ENCODE results near the gene MACROD2.
A peak's percentile ranks its signal among the peaks of the same experiment; 100 is the strongest.

The MACROD2 gene

DNA sequence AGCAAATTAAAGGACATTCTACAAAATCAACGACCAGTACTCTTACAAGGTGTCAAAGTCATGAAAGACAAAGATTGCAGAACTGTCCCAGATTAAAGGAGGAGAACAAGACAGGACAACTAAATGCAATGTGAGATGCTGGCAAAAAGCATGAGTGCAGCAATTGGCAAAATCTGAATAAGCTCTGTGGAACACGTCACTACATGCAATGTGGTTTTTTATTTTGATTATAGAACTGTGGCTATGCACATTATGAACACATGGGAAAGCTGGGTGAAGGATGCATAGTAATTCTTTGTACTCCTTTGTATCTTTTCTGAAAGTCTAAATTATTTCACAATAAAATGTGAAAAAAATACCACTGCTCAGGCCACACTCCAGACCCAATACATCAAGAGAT, 2068.6 kb downstream of the MACROD2 start:
- DNase-seq = no peak

DNA sequence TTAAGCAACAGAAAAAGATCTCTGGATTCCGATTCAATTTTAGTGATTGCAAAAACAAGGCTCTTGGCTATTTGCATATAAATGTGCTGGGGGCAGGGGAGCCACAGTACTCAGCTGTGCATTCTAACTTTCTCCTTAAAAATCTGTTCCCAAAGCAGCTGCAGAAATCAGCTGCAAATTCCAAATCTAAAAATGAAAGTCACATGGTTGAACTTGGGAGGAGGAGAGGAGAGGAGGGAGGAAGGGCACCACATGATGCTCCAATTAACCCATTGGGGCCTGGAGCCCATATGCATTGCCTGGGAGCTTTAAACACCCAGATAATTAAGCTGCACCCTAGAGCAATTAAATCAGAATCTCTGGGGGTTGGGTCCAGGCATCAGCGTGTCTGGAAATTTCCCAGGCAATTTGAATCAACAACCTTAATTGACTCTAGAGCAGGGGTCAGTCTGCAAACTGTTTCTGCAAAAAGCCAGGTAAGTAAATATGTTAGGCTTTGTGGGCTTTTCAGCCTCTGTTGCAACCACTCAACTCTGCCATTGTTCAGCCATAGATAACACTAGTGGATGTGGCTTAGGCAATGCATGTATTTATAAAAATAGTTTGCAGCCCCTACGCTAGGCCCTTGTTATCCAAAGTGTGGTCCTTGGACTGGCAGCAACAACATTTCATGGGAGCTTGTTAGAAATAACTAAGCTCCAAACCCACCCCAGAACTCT, 2069.8 kb downstream of the MACROD2 start:
- no peak for DNase-seq

DNA sequence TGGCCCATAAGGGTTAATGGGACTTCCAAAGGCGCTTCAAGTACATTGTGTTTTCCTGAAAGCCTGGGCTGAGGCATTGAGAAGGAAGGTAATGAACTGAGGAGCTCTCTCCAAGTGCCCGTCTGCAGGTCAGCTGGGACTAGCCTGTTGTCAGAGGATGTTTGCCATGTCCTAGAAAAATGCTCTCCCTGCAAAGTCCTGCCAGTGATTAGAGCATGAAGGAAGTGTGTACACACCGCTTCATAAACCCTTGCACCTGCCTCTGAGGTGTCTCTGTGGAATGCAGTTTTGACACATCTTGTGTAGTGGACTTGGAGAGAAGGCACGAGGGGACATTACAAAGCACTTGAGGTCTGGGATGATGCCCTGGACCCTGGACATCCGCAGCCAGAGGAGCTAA, 2071.3 kb downstream of the MACROD2 start:
- DNase-seq = no peak

- peak; percentile 53 to 54 for DNase-seq
Observed at GRCh38 chr20:16069389-16070010, 2074.2 kb downstream of the MACROD2 start.

DNA sequence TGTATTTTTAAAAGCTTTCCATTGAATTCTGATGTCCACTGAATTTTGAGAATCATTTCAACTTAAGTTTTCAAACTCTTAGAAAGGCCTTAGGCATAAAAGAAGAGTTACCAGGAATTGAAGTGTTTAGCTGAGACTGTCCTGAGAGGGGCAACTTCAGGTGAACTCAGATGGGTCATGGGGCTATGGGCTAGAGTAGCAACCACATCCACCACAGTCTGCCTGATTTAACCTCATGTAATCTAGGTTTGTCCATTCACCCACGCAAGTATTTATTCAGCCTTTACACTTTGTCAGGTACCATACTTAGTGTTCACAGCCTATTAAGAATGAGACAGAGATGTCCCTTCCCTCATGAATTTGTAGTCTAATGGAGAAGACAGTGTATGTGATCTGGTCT, 2076.9 kb downstream of the MACROD2 start:
- no peak for DNase-seq

DNA sequence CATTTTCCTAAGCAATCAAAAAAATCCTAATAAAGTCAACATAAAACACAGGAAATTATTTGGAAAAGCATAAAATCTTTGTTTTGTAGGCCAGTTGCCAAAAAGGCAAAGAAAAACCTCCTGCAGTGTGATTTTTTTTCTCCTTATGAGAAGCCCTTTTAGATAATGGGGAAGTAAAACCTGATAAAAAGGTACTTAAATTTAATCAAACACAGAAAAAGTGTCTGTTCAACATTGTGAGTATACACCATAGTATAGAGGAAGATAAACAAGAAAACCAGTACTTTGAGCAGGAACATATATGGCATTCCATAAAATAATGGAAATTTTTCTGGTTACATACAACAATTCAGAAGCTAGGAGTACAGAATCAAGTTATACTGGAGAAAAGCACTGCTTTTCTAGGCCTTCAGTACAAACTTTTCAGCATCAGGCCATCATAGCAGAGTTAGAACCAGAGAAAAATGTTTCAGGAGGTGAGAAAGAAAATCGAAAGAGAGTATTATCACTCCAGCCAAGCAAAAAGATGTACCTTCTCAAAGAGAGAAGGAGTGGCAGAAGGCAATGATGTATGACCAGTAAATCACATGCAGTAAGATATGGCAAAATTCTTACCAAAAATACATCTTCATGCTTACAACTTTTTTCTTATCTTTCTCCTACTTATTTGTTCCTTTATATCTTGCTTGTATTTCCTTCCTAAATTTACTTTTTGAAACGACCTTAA, 2083.0 kb downstream of the MACROD2 start:
- no peak for DNase-seq

- no peak for DNase-seq
Observed at GRCh38 chr20:16081421-16081820, 2086.1 kb downstream of the MACROD2 start.

- no peak for DNase-seq
Observed at GRCh38 chr20:16082051-16082550, 2086.8 kb downstream of the MACROD2 start.

DNA sequence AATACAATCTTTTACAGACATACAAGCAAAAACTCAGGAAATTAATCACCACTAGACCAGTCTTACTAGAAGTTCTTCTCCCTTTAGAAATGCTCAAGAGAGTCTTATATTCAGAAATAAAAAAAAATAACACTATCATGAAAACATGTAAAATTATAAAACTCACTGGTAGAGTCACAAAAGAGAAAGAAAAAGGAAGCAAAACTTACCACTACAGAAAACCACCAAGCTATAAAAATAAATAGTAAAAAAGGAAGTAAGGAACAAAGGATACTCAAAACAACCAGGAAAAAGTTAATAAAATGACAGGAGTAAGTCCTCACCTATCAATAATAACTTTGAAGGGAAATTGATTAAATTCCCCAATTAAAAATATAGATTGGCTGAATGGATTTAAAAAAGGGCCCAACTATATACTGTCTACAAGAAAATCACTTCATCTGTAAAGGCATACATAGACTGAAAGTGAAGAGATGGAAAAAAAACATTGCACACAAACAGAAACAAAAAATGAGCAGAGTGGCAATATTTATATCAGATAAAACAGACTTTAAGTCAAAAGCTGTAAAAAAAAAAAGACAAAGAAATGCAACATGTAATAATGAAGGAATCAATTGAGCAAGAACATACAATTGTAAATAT, 2088.4 kb downstream of the MACROD2 start:
- no peak for DNase-seq

- DNase-seq = no peak
Observed at GRCh38 chr20:16095226-16095625, 2099.9 kb downstream of the MACROD2 start.

- no peak for DNase-seq
Observed at GRCh38 chr20:16096756-16097326, 2101.5 kb downstream of the MACROD2 start.

- DNase-seq = no peak
Observed at GRCh38 chr20:16097788-16098187, 2102.5 kb downstream of the MACROD2 start.

DNA sequence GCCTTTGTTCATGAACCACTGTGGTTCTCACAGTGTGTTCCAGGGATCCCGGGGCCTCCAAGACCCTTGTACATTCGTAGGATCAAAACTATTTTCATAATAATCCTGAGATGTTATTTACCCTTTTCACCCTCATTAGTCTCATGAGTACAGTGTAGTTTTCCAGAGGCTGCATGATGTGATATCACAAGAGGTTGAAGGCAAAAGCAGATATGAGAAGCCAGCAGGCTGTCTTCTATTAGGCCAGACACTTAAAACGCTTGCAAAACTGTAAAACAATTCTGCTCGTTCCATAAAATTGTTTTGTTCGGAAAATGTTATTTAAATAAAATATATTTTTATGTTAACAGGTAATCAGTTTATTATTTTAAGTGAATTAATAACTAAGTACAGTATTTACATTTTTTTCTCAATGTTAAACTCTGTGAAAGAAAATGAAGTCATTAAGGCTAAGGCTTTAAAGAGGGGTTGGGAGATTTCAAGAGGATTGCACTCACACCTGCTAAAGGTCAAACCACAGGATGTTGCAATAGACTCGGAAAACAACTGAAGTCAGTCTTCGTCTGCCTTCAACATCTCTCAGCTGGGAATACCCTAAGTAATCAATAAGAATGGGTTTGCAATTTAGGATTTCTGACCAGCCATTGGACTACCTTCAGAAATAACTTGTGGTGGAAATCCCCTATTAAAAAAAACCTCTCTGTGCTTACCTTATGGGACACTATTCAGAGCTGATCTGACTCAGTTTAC, 2103.7 kb downstream of the MACROD2 start:
- DNase-seq = no peak

DNA sequence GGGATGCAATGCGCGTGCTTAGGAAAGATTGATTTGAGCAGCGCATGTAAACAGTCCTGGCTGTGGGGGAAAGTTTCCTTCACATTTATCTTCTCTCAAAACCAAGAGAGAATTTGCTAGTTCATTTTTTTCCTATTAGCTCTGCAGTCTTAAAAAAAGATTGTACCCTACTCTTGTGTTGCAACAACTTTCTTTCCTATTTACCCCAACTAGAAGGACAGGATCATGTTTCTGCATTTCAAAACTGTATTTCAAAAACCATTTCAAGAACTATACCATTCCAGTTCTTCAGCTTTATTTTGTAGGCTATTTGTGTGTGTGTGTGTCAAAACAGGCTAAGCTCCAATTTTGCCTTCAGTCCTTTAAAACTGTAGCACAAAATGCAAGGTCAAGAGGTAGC, 2104.8 kb downstream of the MACROD2 start:
- no peak for DNase-seq

- no peak for DNase-seq
Observed at GRCh38 chr20:16100767-16101166, 2105.5 kb downstream of the MACROD2 start.
